ENCODE data around the gene CACNB1.

DNA sequence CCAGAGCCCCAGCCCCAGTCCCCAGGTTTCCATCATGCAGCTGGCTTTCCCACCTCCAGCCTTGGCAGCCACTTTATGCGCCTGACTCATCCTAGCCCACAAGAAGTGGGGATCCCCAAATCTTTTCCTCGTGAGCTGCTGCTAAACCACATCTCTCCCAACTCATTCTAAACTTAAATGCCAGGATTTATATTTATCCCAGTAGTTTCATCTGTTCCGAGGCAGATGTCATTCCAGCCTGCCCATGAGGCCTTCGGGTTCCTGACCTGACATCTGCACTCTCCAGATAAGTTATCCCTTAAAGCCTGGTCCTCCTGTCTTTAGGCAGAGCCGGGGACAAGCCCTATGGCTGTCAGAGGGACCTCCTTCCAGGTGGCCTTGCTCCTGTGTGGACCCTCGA lies 62.6 kb downstream of the CACNB1 start:
- TF ChIP-seq, protein P1, sequence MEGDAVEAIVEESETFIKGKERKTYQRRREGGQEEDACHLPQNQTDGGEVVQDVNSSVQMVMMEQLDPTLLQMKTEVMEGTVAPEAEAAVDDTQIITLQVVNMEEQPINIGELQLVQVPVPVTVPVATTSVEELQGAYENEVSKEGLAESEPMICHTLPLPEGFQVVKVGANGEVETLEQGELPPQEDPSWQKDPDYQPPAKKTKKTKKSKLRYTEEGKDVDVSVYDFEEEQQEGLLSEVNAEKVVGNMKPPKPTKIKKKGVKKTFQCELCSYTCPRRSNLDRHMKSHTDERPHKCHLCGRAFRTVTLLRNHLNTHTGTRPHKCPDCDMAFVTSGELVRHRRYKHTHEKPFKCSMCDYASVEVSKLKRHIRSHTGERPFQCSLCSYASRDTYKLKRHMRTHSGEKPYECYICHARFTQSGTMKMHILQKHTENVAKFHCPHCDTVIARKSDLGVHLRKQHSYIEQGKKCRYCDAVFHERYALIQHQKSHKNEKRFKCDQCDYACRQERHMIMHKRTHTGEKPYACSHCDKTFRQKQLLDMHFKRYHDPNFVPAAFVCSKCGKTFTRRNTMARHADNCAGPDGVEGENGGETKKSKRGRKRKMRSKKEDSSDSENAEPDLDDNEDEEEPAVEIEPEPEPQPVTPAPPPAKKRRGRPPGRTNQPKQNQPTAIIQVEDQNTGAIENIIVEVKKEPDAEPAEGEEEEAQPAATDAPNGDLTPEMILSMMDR (IDR thresholded peaks at IDR 0.05; ENCODE audit: insufficient read depth, low read length): no peak
- TF ChIP-seq POLR2AphosphoS5 (IDR thresholded peaks at IDR 0.05; ENCODE audit: low read depth) (no peak), SPI1 (IDR thresholded peaks at IDR 0.05; ENCODE audit: borderline replicate concordance, low read depth) (no peak), GABPA (IDR thresholded peaks at IDR 0.05; ENCODE audit: low read depth) (no peak)
- TF ChIP-seq, protein P2, sequence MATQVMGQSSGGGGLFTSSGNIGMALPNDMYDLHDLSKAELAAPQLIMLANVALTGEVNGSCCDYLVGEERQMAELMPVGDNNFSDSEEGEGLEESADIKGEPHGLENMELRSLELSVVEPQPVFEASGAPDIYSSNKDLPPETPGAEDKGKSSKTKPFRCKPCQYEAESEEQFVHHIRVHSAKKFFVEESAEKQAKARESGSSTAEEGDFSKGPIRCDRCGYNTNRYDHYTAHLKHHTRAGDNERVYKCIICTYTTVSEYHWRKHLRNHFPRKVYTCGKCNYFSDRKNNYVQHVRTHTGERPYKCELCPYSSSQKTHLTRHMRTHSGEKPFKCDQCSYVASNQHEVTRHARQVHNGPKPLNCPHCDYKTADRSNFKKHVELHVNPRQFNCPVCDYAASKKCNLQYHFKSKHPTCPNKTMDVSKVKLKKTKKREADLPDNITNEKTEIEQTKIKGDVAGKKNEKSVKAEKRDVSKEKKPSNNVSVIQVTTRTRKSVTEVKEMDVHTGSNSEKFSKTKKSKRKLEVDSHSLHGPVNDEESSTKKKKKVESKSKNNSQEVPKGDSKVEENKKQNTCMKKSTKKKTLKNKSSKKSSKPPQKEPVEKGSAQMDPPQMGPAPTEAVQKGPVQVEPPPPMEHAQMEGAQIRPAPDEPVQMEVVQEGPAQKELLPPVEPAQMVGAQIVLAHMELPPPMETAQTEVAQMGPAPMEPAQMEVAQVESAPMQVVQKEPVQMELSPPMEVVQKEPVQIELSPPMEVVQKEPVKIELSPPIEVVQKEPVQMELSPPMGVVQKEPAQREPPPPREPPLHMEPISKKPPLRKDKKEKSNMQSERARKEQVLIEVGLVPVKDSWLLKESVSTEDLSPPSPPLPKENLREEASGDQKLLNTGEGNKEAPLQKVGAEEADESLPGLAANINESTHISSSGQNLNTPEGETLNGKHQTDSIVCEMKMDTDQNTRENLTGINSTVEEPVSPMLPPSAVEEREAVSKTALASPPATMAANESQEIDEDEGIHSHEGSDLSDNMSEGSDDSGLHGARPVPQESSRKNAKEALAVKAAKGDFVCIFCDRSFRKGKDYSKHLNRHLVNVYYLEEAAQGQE (IDR thresholded peaks at IDR 0.05; ENCODE audit: insufficient replicate concordance, low read depth): no peak

Data from HL-60 (cell line).